Activated gamma-delta T cell treated with Interleukin-2 at 50 U/mL for 16 hours (primary cell): ENCODE data around the gene EPHA1.

ENCODE experiments used
- DNase-seq: peaks from one replicate; pipeline ENCODE4 v3.0.0-alpha.2; 2020

Gene EPHA1

GRCh38 chr7:143369678-143370651 is 38.7 kb downstream of the EPHA1 start:
- no peak for DNase-seq

GRCh38 chr7:143368387-143368786 is 40.3 kb downstream of the EPHA1 start:
- no peak for DNase-seq

- no peak for DNase-seq
Measured at GRCh38 chr7:143367972-143368371, 40.7 kb downstream of the EPHA1 start.

GRCh38 chr7:143363016-143363937 is 45.4 kb downstream of the EPHA1 start:
- no peak for DNase-seq

- peak; percentile 34 for DNase-seq
Measured at GRCh38 chr7:143362131-143363015, 46.3 kb downstream of the EPHA1 start, which contains the start of gene FAM131B. Gene FAM131B (minus strand): TSS chr7:143362713. CDS start chr7:143362603, 110 bp downstream.

- DNase-seq: no peak
Measured at GRCh38 chr7:143361552-143362130, 47.0 kb downstream of the EPHA1 start.

GRCh38 chr7:143360788-143361551 is 47.7 kb downstream of the EPHA1 start:
- DNase-seq: no peak

GRCh38 chr7:143359771-143360353 is 48.8 kb downstream of the EPHA1 start:
- no peak for DNase-seq

- DNase-seq: no peak
Measured at GRCh38 chr7:143358626-143359025, 50.0 kb downstream of the EPHA1 start.

- no peak for DNase-seq
Measured at GRCh38 chr7:143356414-143357050, 52.1 kb downstream of the EPHA1 start.

GRCh38 chr7:143355450-143356385 is 52.9 kb downstream of the EPHA1 start:
- no peak for DNase-seq

- DNase-seq: no peak
Measured at GRCh38 chr7:143354965-143355364, 53.7 kb downstream of the EPHA1 start.

- DNase-seq: no peak
Measured at GRCh38 chr7:143354376-143354775, 54.3 kb downstream of the EPHA1 start.

- DNase-seq: no peak
Measured at GRCh38 chr7:143352531-143353002, 56.1 kb downstream of the EPHA1 start.

- no peak for DNase-seq
Measured at GRCh38 chr7:143351574-143351973, 57.1 kb downstream of the EPHA1 start.

GRCh38 chr7:143351060-143351459 is 57.6 kb downstream of the EPHA1 start:
- DNase-seq: no peak

GRCh38 chr7:143347950-143348349 is 60.7 kb downstream of the EPHA1 start:
- no peak for DNase-seq

GRCh38 chr7:143346018-143346417 is 62.6 kb downstream of the EPHA1 start:
- no peak for DNase-seq

GRCh38 chr7:143345428-143345900 is 63.2 kb downstream of the EPHA1 start:
- peak; percentile 63 for DNase-seq
